Sigmoid colon (tissue), 4 donors: Measurements from ENCODE around the gene KLHL30.

ENCODE experiments used
- CTCF ChIP-seq, 4 experiments: fragments of 450-650 bp in 3 of 4; fragments of 200-600 bp in 1 of 4; IDR thresholded peaks; one replicate each; pipeline ENCODE4 v1.5.1; 2016 to 2019; ENCODE audit warnings: antibody characterized with exemption in 4 of 4, mild to moderate bottlenecking in 3 of 4, moderate library complexity in 2 of 4
- EP300 ChIP-seq, 4 donors: sonication (generic); formaldehyde crosslinking; IDR thresholded peaks; one replicate each; pipeline ENCODE4 v1.6.1; 2017; ENCODE audit warnings: antibody characterized with exemption in 4 of 4
- POLR2A ChIP-seq, 2 donors: fragments of 450-650 bp; IDR thresholded peaks; one replicate each; pipeline ENCODE4 v1.6.1; 2016; ENCODE audit warnings: antibody characterized with exemption in 2 of 2, mild to moderate bottlenecking in 2 of 2, moderate library complexity in 2 of 2
- POLR2AphosphoS5 ChIP-seq, 4 donors: sonication (generic); formaldehyde crosslinking; IDR thresholded peaks; one replicate each; pipeline ENCODE4 v1.6.1; 2017; ENCODE audit warnings: antibody characterized with exemption in 4 of 4

- TF ChIP-seq CTCF (IDR thresholded peaks at IDR 0.05): no peak
- no peak for TF ChIP-seq POLR2A (IDR thresholded peaks at IDR 0.05)
- TF ChIP-seq EP300 (IDR thresholded peaks at IDR 0.05): no peak
- no peak for TF ChIP-seq POLR2AphosphoS5 (IDR thresholded peaks at IDR 0.05)
Observed at GRCh38 chr2:238117199-238118154, 21.0 kb upstream of the KLHL30 start.
